A673 (cell line): ENCODE results near the gene PAF1. TPM values are rescaled to one million over a fixed set of nuclear protein-coding genes. Genes with fewer than 3 reads are reported as not detected.
A peak's percentile ranks its signal among the peaks of the same experiment; 100 is the strongest.

Experiments
- BruUV-seq: library from RNA; stranded (reverse); fragments of 400-500 nt; replicated peaks from 2 replicates; lab custom pipeline; 2021; lab: Mats Ljungman, UMichigan
- CTCF ChIA-PET: fragments of 300-600 bp; sonication (Branson Sonifier 250); formaldehyde crosslinking; loops from one replicate; lab custom pipeline; 2022; ENCODE audit warnings: antibody characterized with exemption; lab: Charles Lee
- POLR2A ChIA-PET: fragments of 300-600 bp; sonication (Branson Sonifier 250); formaldehyde crosslinking; loops from one replicate; lab custom pipeline; 2022; ENCODE audit warnings: antibody characterized with exemption; ENCODE audit not compliant: low non-redundant PET; lab: Charles Lee
- DNase-seq: peaks from one replicate; pipeline ENCODE4 v3.0.0-alpha.2; 2015; ENCODE audit warnings: low spot score
- H3K27ac ChIP-seq: fragments of 200-600 bp; sonication (generic); 2 replicates; pipeline ENCODE4 v1.5.1; 2016; ENCODE audit warnings: mixed run types, low read depth, mild to moderate bottlenecking, mixed read lengths, antibody characterized with exemption, low read length; ENCODE audit not compliant: poor library complexity, severe bottlenecking
- H3K27me3 ChIP-seq: fragments of 200-600 bp; sonication (generic); replicated peaks from 2 replicates; pipeline ENCODE4 v1.6.1; 2017; ENCODE audit warnings: mixed run types, low read depth, mild to moderate bottlenecking, mixed read lengths, antibody characterized with exemption, low read length; ENCODE audit not compliant: insufficient read depth, poor library complexity
- H3K36me3 ChIP-seq: fragments of 200-600 bp; sonication (generic); 2 replicates; pipeline ENCODE4 v1.6.1; 2016; ENCODE audit warnings: mixed run types, mild to moderate bottlenecking, mixed read lengths, antibody characterized with exemption, low read length; ENCODE audit not compliant: insufficient read depth, poor library complexity, severe bottlenecking
- H3K4me1 ChIP-seq: fragments of 200-600 bp; sonication (generic); 2 replicates; pipeline ENCODE4 v1.6.1; 2017; ENCODE audit warnings: mixed run types, mild to moderate bottlenecking, mixed read lengths, antibody characterized with exemption, low read length; ENCODE audit not compliant: insufficient read depth, poor library complexity, severe bottlenecking
- H3K4me3 ChIP-seq: fragments of 200-600 bp; sonication (generic); 2 replicates; pipeline ENCODE4 v1.5.1; 2016; ENCODE audit warnings: low read depth, mixed run types, mild to moderate bottlenecking, mixed read lengths, low read length; ENCODE audit not compliant: poor library complexity, severe bottlenecking
- H3K9me3 ChIP-seq: fragments of 200-600 bp; sonication (generic); 2 replicates; pipeline ENCODE4 v1.6.1; 2016; ENCODE audit warnings: mixed run types, low read depth, mild to moderate bottlenecking, mixed read lengths, antibody characterized with exemption, low read length; ENCODE audit not compliant: poor library complexity, severe bottlenecking
- EZH2 ChIP-seq: fragments of 200-600 bp; sonication (generic); IDR thresholded peaks from 2 replicates; pipeline ENCODE4 v1.6.1; 2017; ENCODE audit warnings: borderline replicate concordance, low read depth, mild to moderate bottlenecking, mixed read lengths, antibody characterized with exemption, low read length; ENCODE audit not compliant: poor library complexity, severe bottlenecking
- intact Hi-C: fragments of 100-400 bp; cut with micrococcal nuclease; formaldehyde crosslinking; loops from one replicate; pipeline ENCODE4 v1.10.0; 2022; ENCODE audit not compliant: unreplicated experiment
- total RNA-seq: library from RNA; stranded (reverse); gene quantifications from 2 replicates; pipeline ENCODE4 v1.2.3, GENCODE V29; 2021
- TF ChIP-seq, protein P1 (sequence below): fragments of 300-800, 200-600 bp; sonication (generic); conservative IDR thresholded peaks from 2 replicates; pipeline ENCODE4 v1.5.1; 2017; ENCODE audit warnings: low read depth, mild to moderate bottlenecking, antibody characterized with exemption, low read length, moderate library complexity, mixed read lengths

The PAF1 gene
- total RNA-seq, 1 experiment from 2014 or later, result 70.2 TPM

DNA sequence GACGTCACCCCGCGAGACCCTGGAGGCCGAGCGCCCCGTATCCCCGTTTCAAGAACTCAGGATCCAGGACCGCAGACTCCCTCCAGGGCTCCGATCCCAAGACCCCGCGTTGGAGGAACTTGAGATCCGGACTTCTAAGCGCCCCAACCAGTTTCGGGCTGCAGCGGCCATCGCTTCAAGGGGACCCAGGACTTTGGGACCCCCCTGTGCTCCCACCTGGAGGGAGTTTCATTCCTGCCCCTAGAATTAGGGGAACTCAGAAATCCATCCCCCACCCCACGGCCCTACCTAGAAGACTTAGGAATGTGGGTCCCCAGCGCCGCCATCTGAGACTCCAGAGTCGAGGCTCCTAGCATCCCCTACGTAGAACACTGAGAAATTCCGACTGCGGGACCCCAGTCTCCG lies 22.0 kb upstream of the PAF1 start:
- DNase-seq, result no peak
- intact Hi-C loops, result loop anchor here (1.0 to 5.0 kb wide), 2 partner anchors 16 to 291 kb away; no protein-coding TSS in a partner anchor
- Histone ChIP-seq H3K36me3 (peaks cover 27% of the 10 kb centered on the region), H3K4me1 (peaks cover 44% of the 10 kb centered on the region), H3K27me3 (no peaks in the 10 kb centered on the region), H3K4me3 (peak overlapping the region; percentile 100), H3K9me3 (no peaks in the 10 kb centered on the region), H3K27ac (peak overlapping the region; percentile 97)
- TSS peak; percentile 36 for BruUV-seq
- TF ChIP-seq, protein P1, sequence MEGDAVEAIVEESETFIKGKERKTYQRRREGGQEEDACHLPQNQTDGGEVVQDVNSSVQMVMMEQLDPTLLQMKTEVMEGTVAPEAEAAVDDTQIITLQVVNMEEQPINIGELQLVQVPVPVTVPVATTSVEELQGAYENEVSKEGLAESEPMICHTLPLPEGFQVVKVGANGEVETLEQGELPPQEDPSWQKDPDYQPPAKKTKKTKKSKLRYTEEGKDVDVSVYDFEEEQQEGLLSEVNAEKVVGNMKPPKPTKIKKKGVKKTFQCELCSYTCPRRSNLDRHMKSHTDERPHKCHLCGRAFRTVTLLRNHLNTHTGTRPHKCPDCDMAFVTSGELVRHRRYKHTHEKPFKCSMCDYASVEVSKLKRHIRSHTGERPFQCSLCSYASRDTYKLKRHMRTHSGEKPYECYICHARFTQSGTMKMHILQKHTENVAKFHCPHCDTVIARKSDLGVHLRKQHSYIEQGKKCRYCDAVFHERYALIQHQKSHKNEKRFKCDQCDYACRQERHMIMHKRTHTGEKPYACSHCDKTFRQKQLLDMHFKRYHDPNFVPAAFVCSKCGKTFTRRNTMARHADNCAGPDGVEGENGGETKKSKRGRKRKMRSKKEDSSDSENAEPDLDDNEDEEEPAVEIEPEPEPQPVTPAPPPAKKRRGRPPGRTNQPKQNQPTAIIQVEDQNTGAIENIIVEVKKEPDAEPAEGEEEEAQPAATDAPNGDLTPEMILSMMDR, result no peak; the same call in 1 of the 2 replicates
- TF ChIP-seq EZH2, result no peak
- POLR2A ChIA-PET, result no interaction called here
- CTCF ChIA-PET, result interaction anchor here (0.7 kb wide), 1 partner anchor 211 kb away, joined by 5 read pairs; no protein-coding TSS in a partner anchor

DNA sequence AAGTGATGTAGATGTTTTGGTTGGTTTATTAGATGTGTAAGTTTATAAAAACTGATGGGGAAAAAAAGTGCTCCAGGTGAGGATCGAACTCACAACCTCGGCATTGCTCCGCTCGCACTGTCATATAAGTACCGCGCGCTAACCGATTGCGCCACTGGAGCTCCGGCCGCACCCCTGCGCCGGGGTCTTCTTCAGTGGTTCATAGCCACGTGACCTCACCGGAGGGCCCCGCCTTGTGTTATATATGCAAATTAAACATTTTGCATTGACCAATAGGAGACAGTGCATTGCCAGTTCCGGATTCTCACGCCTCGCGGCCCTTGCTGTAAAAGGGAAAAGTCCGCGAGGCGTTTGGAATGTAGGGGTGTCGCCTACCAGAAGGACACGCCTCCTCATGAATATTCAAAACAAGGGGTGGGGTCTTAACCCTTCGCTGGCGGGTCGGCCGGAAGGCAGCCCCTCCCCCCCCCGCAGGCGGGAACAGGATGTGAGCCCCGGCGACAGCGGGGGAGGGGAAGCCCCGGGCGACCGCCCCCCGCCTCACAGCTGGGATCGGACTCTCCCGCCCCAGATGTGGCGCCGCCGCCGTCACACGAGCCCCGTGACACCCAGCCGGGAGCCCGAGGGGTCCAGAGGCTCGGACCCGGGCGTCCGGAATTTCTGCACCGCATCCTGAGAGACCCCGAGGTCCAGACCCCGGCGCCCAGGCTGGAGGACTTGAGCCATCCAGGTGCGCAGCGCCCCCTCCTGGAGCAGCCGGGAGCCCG lies 21.4 kb upstream of the PAF1 start, which contains the start of gene PLEKHG2:
TSS of gene PLEKHG2 (plus strand) at position 570 of the 767 bp plus-strand sequence. CDS start 1,418 bp downstream, outside the sequence.
- DNase-seq, result peak; percentile 99
- BruUV-seq, result no TSS peak
- Histone ChIP-seq H3K9me3 (no peaks in the 10 kb centered on the region), H3K27ac (peak within 1 kb of the TSS; percentile 97), H3K4me3 (peak within 1 kb of the TSS; percentile 100), H3K4me1 (peaks cover 46% of the 10 kb centered on the region), H3K27me3 (no peaks in the 10 kb centered on the region), H3K36me3 (peaks cover 21% of the 10 kb centered on the region)
- POLR2A ChIA-PET, result no interaction called here
- CTCF ChIA-PET, result interaction anchor here (0.7 to 1.8 kb wide), 4 partner anchors 15 to 311 kb away, joined by 4 to 16 read pairs (median 4); partner anchors contain the start of gene RPS16
- TF ChIP-seq EZH2, result no peak
- TF ChIP-seq, protein P1, result peak; percentile 90
- intact Hi-C loops, result loop anchor here (1.0 to 5.0 kb wide), 2 partner anchors 15 to 290 kb away; no protein-coding TSS in a partner anchor

DNA sequence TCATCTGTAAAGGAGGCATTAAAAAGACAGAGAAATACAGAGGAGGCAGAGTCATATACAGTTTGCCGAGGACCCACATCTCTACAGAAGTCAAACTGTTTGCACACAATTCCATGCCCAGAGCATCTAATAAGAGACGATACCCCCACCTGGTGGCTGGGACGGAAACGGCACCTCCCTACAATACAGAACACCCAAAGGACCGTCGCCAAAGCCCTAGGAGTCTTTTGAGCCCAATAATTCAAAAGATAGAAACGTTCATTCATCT lies 20.9 kb upstream of the PAF1 start:
- intact Hi-C loops, result loop anchor here (1.0 to 5.0 kb wide), 2 partner anchors 14 to 289 kb away; no protein-coding TSS in a partner anchor
- ChIA-PET POLR2A (interaction anchor here (0.5 kb wide), 1 partner anchor 35 kb away, joined by 3 read pairs; no protein-coding TSS in a partner anchor), CTCF (interaction anchor here (0.9 to 1.8 kb wide), 3 partner anchors 14 to 310 kb away, joined by 4 to 16 read pairs (median 4); partner anchors contain the start of gene RPS16)
- Histone ChIP-seq H3K4me3 (peak overlapping the region; percentile 100), H3K27me3 (no peaks in the 10 kb centered on the region), H3K9me3 (no peaks in the 10 kb centered on the region), H3K27ac (peak overlapping the region; percentile 44), H3K4me1 (peaks cover 46% of the 10 kb centered on the region), H3K36me3 (peaks cover 17% of the 10 kb centered on the region)
- TF ChIP-seq EZH2, result no peak
- TF ChIP-seq, protein P1, result peak; percentile 98
- peak; percentile 95 for DNase-seq
- BruUV-seq, result no TSS peak
